Ishikawa (cell line): ENCODE measurements around the gene CNNM2.

Experiments
- CEBPB ChIP-seq: IDR thresholded peaks from 2 replicates; pipeline ENCODE4 v1.6.1; 2012
- CREB1 ChIP-seq: IDR thresholded peaks from 2 replicates; pipeline ENCODE4 v1.6.1; 2012; ENCODE audit warnings: low read depth
- EGR1 ChIP-seq: IDR thresholded peaks from 2 replicates; pipeline ENCODE4 v1.6.1; 2012
- EP300 ChIP-seq: IDR thresholded peaks from 2 replicates; pipeline ENCODE4 v1.6.1; 2012; ENCODE audit warnings: borderline replicate concordance
- FOXM1 ChIP-seq: IDR thresholded peaks from 2 replicates; pipeline ENCODE4 v1.6.1; 2012; ENCODE audit warnings: low read depth, borderline replicate concordance
- NFIC ChIP-seq: IDR thresholded peaks from 2 replicates; pipeline ENCODE4 v1.6.1; 2012
- RAD21 ChIP-seq: IDR thresholded peaks from 2 replicates; pipeline ENCODE4 v1.6.1; 2012; ENCODE audit warnings: low read depth
- TAF1 ChIP-seq: IDR thresholded peaks from 2 replicates; pipeline ENCODE4 v1.6.1; 2012; ENCODE audit warnings: low read depth, mild to moderate bottlenecking
- TCF12 ChIP-seq: IDR thresholded peaks from 2 replicates; pipeline ENCODE4 v1.6.1; 2012; ENCODE audit warnings: low read depth
- TEAD4 ChIP-seq: IDR thresholded peaks from 2 replicates; pipeline ENCODE4 v1.6.1; 2012
- YY1 ChIP-seq: IDR thresholded peaks from 2 replicates; pipeline ENCODE4 v1.6.1; 2012; ENCODE audit warnings: low read depth
- ZBTB7A ChIP-seq: IDR thresholded peaks from 2 replicates; pipeline ENCODE4 v1.6.1; 2012; ENCODE audit warnings: low read depth
- TF ChIP-seq, protein P1 (sequence below): IDR thresholded peaks from 2 replicates; pipeline ENCODE4 v1.6.1; 2012
- TF ChIP-seq, protein P2 (sequence below): IDR thresholded peaks from 2 replicates; pipeline ENCODE4 v1.6.1; 2012; ENCODE audit warnings: low read depth, mild to moderate bottlenecking
- TF ChIP-seq, protein P3 (sequence below): IDR thresholded peaks from 2 replicates; pipeline ENCODE4 v1.6.1; 2012

Gene CNNM2

DNA sequence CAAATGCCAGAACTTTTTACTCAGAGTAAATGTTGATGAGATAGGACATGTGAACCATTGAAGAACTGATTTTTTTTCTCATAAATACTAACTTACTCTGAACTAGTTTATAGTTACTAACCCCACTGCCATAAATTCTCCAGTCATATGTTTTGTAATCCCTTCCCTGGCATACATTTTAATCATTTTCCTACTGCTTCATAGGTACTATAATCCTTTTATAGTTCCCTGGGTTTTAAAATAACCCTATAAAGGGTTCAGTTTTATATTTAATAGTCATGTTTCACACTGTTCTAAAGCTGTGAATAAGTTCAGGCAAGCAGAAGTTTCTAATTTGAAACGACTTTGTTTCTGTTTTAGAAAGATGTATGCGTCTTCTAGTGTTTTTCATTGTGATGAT lies 28.9 kb downstream of the CNNM2 start:
- no peak for TF ChIP-seq EGR1
- TF ChIP-seq CEBPB = no peak
- TF ChIP-seq, protein P1, sequence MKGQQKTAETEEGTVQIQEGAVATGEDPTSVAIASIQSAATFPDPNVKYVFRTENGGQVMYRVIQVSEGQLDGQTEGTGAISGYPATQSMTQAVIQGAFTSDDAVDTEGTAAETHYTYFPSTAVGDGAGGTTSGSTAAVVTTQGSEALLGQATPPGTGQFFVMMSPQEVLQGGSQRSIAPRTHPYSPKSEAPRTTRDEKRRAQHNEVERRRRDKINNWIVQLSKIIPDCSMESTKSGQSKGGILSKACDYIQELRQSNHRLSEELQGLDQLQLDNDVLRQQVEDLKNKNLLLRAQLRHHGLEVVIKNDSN = no peak
- TF ChIP-seq FOXM1 = no peak
- no peak for TF ChIP-seq RAD21
- TF ChIP-seq TCF12 = no peak
- TF ChIP-seq, protein P2, sequence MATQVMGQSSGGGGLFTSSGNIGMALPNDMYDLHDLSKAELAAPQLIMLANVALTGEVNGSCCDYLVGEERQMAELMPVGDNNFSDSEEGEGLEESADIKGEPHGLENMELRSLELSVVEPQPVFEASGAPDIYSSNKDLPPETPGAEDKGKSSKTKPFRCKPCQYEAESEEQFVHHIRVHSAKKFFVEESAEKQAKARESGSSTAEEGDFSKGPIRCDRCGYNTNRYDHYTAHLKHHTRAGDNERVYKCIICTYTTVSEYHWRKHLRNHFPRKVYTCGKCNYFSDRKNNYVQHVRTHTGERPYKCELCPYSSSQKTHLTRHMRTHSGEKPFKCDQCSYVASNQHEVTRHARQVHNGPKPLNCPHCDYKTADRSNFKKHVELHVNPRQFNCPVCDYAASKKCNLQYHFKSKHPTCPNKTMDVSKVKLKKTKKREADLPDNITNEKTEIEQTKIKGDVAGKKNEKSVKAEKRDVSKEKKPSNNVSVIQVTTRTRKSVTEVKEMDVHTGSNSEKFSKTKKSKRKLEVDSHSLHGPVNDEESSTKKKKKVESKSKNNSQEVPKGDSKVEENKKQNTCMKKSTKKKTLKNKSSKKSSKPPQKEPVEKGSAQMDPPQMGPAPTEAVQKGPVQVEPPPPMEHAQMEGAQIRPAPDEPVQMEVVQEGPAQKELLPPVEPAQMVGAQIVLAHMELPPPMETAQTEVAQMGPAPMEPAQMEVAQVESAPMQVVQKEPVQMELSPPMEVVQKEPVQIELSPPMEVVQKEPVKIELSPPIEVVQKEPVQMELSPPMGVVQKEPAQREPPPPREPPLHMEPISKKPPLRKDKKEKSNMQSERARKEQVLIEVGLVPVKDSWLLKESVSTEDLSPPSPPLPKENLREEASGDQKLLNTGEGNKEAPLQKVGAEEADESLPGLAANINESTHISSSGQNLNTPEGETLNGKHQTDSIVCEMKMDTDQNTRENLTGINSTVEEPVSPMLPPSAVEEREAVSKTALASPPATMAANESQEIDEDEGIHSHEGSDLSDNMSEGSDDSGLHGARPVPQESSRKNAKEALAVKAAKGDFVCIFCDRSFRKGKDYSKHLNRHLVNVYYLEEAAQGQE = no peak
- no peak for TF ChIP-seq TEAD4
- TF ChIP-seq TAF1 = no peak
- TF ChIP-seq, protein P3, sequence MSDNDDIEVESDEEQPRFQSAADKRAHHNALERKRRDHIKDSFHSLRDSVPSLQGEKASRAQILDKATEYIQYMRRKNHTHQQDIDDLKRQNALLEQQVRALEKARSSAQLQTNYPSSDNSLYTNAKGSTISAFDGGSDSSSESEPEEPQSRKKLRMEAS = no peak
- TF ChIP-seq NFIC = no peak
- no peak for TF ChIP-seq ZBTB7A
- TF ChIP-seq YY1 = no peak
- no peak for TF ChIP-seq EP300
- TF ChIP-seq CREB1 = no peak

DNA sequence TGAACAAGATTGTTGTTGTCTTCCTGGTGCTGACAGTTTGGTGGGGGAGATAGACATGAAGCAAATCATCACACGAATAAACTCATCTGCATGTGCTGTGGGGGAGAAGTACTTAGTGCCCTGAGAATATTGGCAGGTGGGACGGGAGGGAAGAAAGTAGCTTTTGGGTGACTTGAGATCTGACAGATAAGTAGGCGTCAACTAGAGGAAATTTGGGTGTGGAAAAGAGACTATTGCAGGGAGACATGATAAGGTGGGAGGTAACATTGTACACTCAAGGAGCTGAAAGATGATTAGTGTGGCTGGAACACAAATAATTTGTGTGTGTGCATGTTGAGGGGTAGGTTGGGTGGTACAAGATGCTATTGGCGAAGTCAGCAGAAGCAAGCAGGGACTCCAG lies 30.1 kb downstream of the CNNM2 start:
- no peak for TF ChIP-seq YY1
- no peak for TF ChIP-seq TCF12
- TF ChIP-seq NFIC = no peak

DNA sequence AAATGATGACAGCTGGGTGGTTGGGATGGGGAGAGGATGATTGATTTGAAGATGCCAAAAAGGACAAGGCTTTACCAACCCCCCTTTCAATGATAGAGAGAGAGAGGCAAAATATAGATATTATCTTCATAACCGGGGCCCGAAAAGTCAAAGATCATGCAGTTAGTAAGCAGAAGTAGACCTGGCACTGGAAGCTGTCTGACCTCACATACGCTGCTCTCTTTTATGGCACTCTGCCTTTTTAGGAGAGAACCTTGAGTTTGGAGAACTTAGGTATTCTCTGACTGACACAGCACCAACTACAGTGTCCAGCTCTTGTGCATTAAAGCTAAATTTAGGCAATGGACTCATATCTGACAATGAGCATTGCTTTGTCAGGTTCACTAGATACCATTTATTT lies 30.7 kb downstream of the CNNM2 start:
- no peak for TF ChIP-seq YY1
- TF ChIP-seq TEAD4 = no peak
- TF ChIP-seq TAF1 = no peak
- no peak for TF ChIP-seq RAD21
- TF ChIP-seq, protein P3 = no peak
- TF ChIP-seq FOXM1 = no peak
- no peak for TF ChIP-seq CEBPB
- TF ChIP-seq EP300 = no peak
- no peak for TF ChIP-seq CREB1
- no peak for TF ChIP-seq NFIC

DNA sequence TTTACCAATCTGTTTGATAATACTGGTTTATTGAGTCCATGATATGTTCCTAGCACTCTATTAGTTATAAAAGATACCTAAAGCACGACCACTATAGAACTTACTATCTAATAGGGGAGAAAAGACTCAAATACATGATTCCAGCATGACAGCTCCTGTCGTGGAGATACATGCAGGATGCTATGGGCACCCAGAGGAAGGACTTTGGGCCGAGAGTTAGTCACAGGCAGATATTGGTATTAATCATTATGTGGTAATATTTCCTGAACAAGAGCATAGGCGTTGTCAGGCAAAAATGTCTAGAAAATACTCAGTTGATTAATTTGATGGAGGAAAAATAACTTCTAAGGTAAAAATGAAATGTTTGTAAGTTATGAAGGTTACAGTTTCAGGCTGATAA lies 31.8 kb downstream of the CNNM2 start:
- TF ChIP-seq CEBPB (no peak), NFIC (no peak), RAD21 (no peak), CREB1 (no peak), EP300 (no peak), ZBTB7A (no peak), FOXM1 (no peak), EGR1 (no peak), TCF12 (no peak), YY1 (no peak)
- TF ChIP-seq, protein P3 = no peak
- TF ChIP-seq, protein P2 = no peak
- TF ChIP-seq, protein P1 = no peak

DNA sequence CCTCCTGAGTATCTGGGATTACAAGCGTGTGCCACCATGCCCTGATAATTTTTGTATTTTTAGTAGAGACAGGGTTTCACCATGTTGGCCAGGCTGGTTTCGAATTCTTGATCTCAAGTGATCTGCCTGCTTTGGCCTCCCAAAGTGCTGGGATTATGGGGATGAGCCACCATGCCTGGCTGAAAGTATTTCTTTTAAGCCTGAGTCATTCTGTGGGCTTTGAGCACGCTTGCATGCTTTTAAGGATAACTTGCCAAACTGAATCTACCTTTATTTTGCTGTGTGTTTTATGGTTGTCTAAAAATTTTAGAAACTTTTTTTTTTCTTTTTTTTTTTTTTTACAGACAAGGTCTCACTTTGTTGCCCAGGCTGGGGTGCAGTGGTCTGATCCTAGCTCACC lies 33.2 kb downstream of the CNNM2 start:
- TF ChIP-seq, protein P1 = no peak
- no peak for TF ChIP-seq TCF12
- TF ChIP-seq ZBTB7A = no peak
- TF ChIP-seq, protein P3 = no peak
- TF ChIP-seq FOXM1 = no peak
- no peak for TF ChIP-seq CEBPB
- no peak for TF ChIP-seq YY1
- TF ChIP-seq TEAD4 = no peak
- TF ChIP-seq TAF1 = no peak
- TF ChIP-seq RAD21 = no peak
- no peak for TF ChIP-seq EGR1
- no peak for TF ChIP-seq EP300
- TF ChIP-seq CREB1 = no peak
- no peak for TF ChIP-seq NFIC
- TF ChIP-seq, protein P2 = no peak
